Measurements from ENCODE around the gene RGN.

DNA sequence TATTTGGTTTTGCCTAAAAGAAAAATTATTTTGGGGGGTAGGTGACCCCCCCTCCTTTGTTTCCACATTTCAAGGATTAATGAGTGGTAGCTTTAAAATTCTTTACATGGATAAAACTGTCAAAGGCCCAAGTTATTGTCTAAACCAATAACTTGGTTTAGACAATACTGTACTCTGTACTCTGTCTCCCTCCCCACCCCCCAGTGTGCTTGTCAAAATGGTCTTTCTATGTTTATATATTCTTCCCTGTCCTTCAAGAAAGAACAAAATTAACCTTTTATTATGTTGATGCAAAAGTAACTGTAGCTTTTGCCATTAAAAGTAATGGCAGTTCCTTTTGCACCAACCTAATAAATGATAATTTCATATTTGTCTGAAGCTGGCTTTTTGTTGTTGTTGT is 9.5 kb upstream of the RGN start:
- TF ChIP-seq, protein P1, sequence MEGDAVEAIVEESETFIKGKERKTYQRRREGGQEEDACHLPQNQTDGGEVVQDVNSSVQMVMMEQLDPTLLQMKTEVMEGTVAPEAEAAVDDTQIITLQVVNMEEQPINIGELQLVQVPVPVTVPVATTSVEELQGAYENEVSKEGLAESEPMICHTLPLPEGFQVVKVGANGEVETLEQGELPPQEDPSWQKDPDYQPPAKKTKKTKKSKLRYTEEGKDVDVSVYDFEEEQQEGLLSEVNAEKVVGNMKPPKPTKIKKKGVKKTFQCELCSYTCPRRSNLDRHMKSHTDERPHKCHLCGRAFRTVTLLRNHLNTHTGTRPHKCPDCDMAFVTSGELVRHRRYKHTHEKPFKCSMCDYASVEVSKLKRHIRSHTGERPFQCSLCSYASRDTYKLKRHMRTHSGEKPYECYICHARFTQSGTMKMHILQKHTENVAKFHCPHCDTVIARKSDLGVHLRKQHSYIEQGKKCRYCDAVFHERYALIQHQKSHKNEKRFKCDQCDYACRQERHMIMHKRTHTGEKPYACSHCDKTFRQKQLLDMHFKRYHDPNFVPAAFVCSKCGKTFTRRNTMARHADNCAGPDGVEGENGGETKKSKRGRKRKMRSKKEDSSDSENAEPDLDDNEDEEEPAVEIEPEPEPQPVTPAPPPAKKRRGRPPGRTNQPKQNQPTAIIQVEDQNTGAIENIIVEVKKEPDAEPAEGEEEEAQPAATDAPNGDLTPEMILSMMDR (conservative IDR thresholded peaks at IDR 0.05; ENCODE audit: low read depth, low read length) = no peak
- no peak for TF ChIP-seq EZH2 (IDR thresholded peaks at IDR 0.05; ENCODE audit: borderline replicate concordance, low read depth, low read length, poor library complexity, severe bottlenecking)
